ENCODE data around the gene CPVL.
A peak's percentile ranks its signal among the peaks of the same experiment; 100 is the strongest.

The CPVL gene

GRCh38 chr7:29019387-29019786 lies 127.0 kb downstream of the CPVL start:
- 96% methylated on average over 6 of the region's 6 CpGs for WGBS
- Histone ChIP-seq H4K8ac (ENCODE audit: low read length) (no peak overlapping the region), H3K14ac (ENCODE audit: low read length in 2 of 2) (no peak overlapping the region), H4K91ac (ENCODE audit: low read length) (no peak overlapping the region), H3K4me2 (ENCODE audit: low read length, poor library complexity, severe bottlenecking) (no peak overlapping the region), H3K9me3 (ENCODE audit: control insufficient read depth, low read length) (peaks cover 31% of the 10 kb centered on the region), H2BK12ac (ENCODE audit: low read length in 2 of 2) (no peak overlapping the region), H3K4me1 (ENCODE audit: control insufficient read depth, insufficient read depth, low read depth, low read length) (no peaks in the 10 kb centered on the region), H3K27ac (ENCODE audit: low read length, poor library complexity, severe bottlenecking) (no peak overlapping the region), H3K9ac (ENCODE audit: low read length) (no peak overlapping the region), H3K36me3 (ENCODE audit: control insufficient read depth in 1 of 2, insufficient read depth in 2 of 2, low read depth in 1 of 2, low read length in 2 of 2) (no peaks in the 10 kb centered on the region), H2AFZ (ENCODE audit: low read depth, low read length) (no peak overlapping the region), H3K27me3 (ENCODE audit: control insufficient read depth in 1 of 2, insufficient read depth in 1 of 2, low read length in 2 of 2) (peaks cover 0 to 2% of the 10 kb centered on the region in 2 experiments), H3K18ac (ENCODE audit: low read depth in 1 of 2, low read length in 2 of 2) (no peak overlapping the region), H2BK15ac (ENCODE audit: low read depth, poor library complexity, severe bottlenecking) (no peak overlapping the region), H3K79me1 (replicated peaks; ENCODE audit: low read length, poor library complexity, severe bottlenecking) (no peaks in the 10 kb centered on the region), H2BK120ac (ENCODE audit: low read depth, low read length) (no peak overlapping the region), H3K4ac (ENCODE audit: low read depth in 1 of 2, low read length in 2 of 2) (no peak overlapping the region), H2AK5ac (ENCODE audit: low read length, severe bottlenecking) (no peak overlapping the region), H3K4me3 (ENCODE audit: insufficient read depth in 1 of 2, low read depth in 1 of 2, low read length in 2 of 2) (no peak overlapping the region), H2BK5ac (ENCODE audit: low read depth, low read length, poor library complexity, severe bottlenecking) (no peak overlapping the region), H3K23ac (ENCODE audit: low read length in 2 of 2) (no peak overlapping the region)
- DNase-seq = no peak

- H3K9ac ChIP-seq (ENCODE audit: low read length) = peak overlapping the region; percentile 18
- no peak overlapping the region for H4K8ac ChIP-seq (ENCODE audit: low read length)
- no peak overlapping the region for H2BK5ac ChIP-seq (ENCODE audit: low read depth, low read length, poor library complexity, severe bottlenecking)
- H3K4me2 ChIP-seq (ENCODE audit: low read length, poor library complexity, severe bottlenecking) = no peak overlapping the region
- no peak overlapping the region for H2AK5ac ChIP-seq (ENCODE audit: low read length, severe bottlenecking)
- H2BK12ac ChIP-seq (ENCODE audit: low read length in 2 of 2) = no peak overlapping the region
- H3K9me3 ChIP-seq (ENCODE audit: control insufficient read depth, low read length) = peaks cover 15% of the 10 kb centered on the region
- no peak overlapping the region for H3K14ac ChIP-seq (ENCODE audit: low read length in 2 of 2)
- peaks cover 0 to 2% of the 10 kb centered on the region in 2 experiments for H3K27me3 ChIP-seq (ENCODE audit: control insufficient read depth in 1 of 2, insufficient read depth in 1 of 2, low read length in 2 of 2)
- H2AFZ ChIP-seq (ENCODE audit: low read depth, low read length) = no peak overlapping the region
- H2BK120ac ChIP-seq (ENCODE audit: low read depth, low read length) = no peak overlapping the region
- H2BK15ac ChIP-seq (ENCODE audit: low read depth, poor library complexity, severe bottlenecking) = no peak overlapping the region
- H3K4me3 ChIP-seq (ENCODE audit: insufficient read depth in 1 of 2, low read depth in 1 of 2, low read length in 2 of 2) = no peak overlapping the region
- 100% methylated on average over 1 of the region's 2 CpGs for WGBS
- H3K4me1 ChIP-seq (ENCODE audit: control insufficient read depth, insufficient read depth, low read depth, low read length) = no peaks in the 10 kb centered on the region
- DNase-seq = peak; percentile 58
- H3K23ac ChIP-seq (ENCODE audit: low read length in 2 of 2) = no peak overlapping the region
- no peaks in the 10 kb centered on the region for H3K79me1 ChIP-seq (replicated peaks; ENCODE audit: low read length, poor library complexity, severe bottlenecking)
- no peaks in the 10 kb centered on the region for H3K36me3 ChIP-seq (ENCODE audit: control insufficient read depth in 1 of 2, insufficient read depth in 2 of 2, low read depth in 1 of 2, low read length in 2 of 2)
- H3K18ac ChIP-seq (ENCODE audit: low read depth in 1 of 2, low read length in 2 of 2) = no peak overlapping the region
- no peak overlapping the region for H3K4ac ChIP-seq (ENCODE audit: low read depth in 1 of 2, low read length in 2 of 2)
- no peak overlapping the region for H4K91ac ChIP-seq (ENCODE audit: low read length)
- H3K27ac ChIP-seq (ENCODE audit: low read length, poor library complexity, severe bottlenecking) = no peak overlapping the region
These were observed 128.6 kb downstream of the CPVL start for GRCh38 chr7:29017713-29018112.

GRCh38 chr7:29014725-29015124 lies 131.6 kb downstream of the CPVL start:
- DNase-seq = no peak

GRCh38 chr7:29013931-29014330 lies 132.4 kb downstream of the CPVL start:
- H3K79me1 ChIP-seq (replicated peaks; ENCODE audit: low read length, poor library complexity, severe bottlenecking) = no peaks in the 10 kb centered on the region
- no peak overlapping the region for H2BK12ac ChIP-seq (ENCODE audit: low read length in 2 of 2)
- H3K4me3 ChIP-seq (ENCODE audit: insufficient read depth in 1 of 2, low read depth in 1 of 2, low read length in 2 of 2) = no peak overlapping the region
- no peak overlapping the region for H2AK5ac ChIP-seq (ENCODE audit: low read length, severe bottlenecking)
- H3K36me3 ChIP-seq (ENCODE audit: control insufficient read depth in 1 of 2, insufficient read depth in 2 of 2, low read depth in 1 of 2, low read length in 2 of 2) = no peaks in the 10 kb centered on the region
- H3K14ac ChIP-seq (ENCODE audit: low read length in 2 of 2) = no peak overlapping the region
- no peaks in the 10 kb centered on the region for H3K4me1 ChIP-seq (ENCODE audit: control insufficient read depth, insufficient read depth, low read depth, low read length)
- H2BK15ac ChIP-seq (ENCODE audit: low read depth, poor library complexity, severe bottlenecking) = no peak overlapping the region
- no peak overlapping the region for H2AFZ ChIP-seq (ENCODE audit: low read depth, low read length)
- H3K23ac ChIP-seq (ENCODE audit: low read length in 2 of 2) = no peak overlapping the region
- no peak overlapping the region for H3K18ac ChIP-seq (ENCODE audit: low read depth in 1 of 2, low read length in 2 of 2)
- 31% methylated on average over 2 of the region's 3 CpGs for WGBS
- H3K4me2 ChIP-seq (ENCODE audit: low read length, poor library complexity, severe bottlenecking) = no peak overlapping the region
- H4K91ac ChIP-seq (ENCODE audit: low read length) = no peak overlapping the region
- no peak for DNase-seq
- no peak overlapping the region for H2BK120ac ChIP-seq (ENCODE audit: low read depth, low read length)
- no peak overlapping the region for H3K9ac ChIP-seq (ENCODE audit: low read length)
- H2BK5ac ChIP-seq (ENCODE audit: low read depth, low read length, poor library complexity, severe bottlenecking) = no peak overlapping the region
- H3K27ac ChIP-seq (ENCODE audit: low read length, poor library complexity, severe bottlenecking) = no peak overlapping the region
- no peaks in the 10 kb centered on the region for H3K9me3 ChIP-seq (ENCODE audit: control insufficient read depth, low read length)
- no peak overlapping the region for H4K8ac ChIP-seq (ENCODE audit: low read length)
- H3K27me3 ChIP-seq (ENCODE audit: control insufficient read depth in 1 of 2, insufficient read depth in 1 of 2, low read length in 2 of 2) = no peaks in the 10 kb centered on the region
- H3K4ac ChIP-seq (ENCODE audit: low read depth in 1 of 2, low read length in 2 of 2) = no peak overlapping the region

More at GRCh38 chr7:29014725-29015124, 131.6 kb downstream of the CPVL start:
- Histone ChIP-seq H2AFZ (ENCODE audit: low read depth, low read length) (no peak overlapping the region), H2AK5ac (ENCODE audit: low read length, severe bottlenecking) (no peak overlapping the region), H3K4me1 (ENCODE audit: control insufficient read depth, insufficient read depth, low read depth, low read length) (no peaks in the 10 kb centered on the region), H3K23ac (ENCODE audit: low read length in 2 of 2) (no peak overlapping the region), H2BK120ac (ENCODE audit: low read depth, low read length) (no peak overlapping the region), H4K8ac (ENCODE audit: low read length) (no peak overlapping the region), H2BK5ac (ENCODE audit: low read depth, low read length, poor library complexity, severe bottlenecking) (no peak overlapping the region), H3K14ac (ENCODE audit: low read length in 2 of 2) (no peak overlapping the region), H3K4ac (ENCODE audit: low read depth in 1 of 2, low read length in 2 of 2) (no peak overlapping the region), H3K4me3 (ENCODE audit: insufficient read depth in 1 of 2, low read depth in 1 of 2, low read length in 2 of 2) (no peak overlapping the region), H3K79me1 (replicated peaks; ENCODE audit: low read length, poor library complexity, severe bottlenecking) (no peaks in the 10 kb centered on the region), H3K9ac (ENCODE audit: low read length) (no peak overlapping the region), H3K4me2 (ENCODE audit: low read length, poor library complexity, severe bottlenecking) (no peak overlapping the region), H4K91ac (ENCODE audit: low read length) (no peak overlapping the region), H3K36me3 (ENCODE audit: control insufficient read depth in 1 of 2, insufficient read depth in 2 of 2, low read depth in 1 of 2, low read length in 2 of 2) (no peaks in the 10 kb centered on the region), H3K27me3 (ENCODE audit: control insufficient read depth in 1 of 2, insufficient read depth in 1 of 2, low read length in 2 of 2) (no peaks in the 10 kb centered on the region), H3K27ac (ENCODE audit: low read length, poor library complexity, severe bottlenecking) (no peak overlapping the region), H3K9me3 (ENCODE audit: control insufficient read depth, low read length) (no peaks in the 10 kb centered on the region), H3K18ac (ENCODE audit: low read depth in 1 of 2, low read length in 2 of 2) (no peak overlapping the region), H2BK15ac (ENCODE audit: low read depth, poor library complexity, severe bottlenecking) (no peak overlapping the region), H2BK12ac (ENCODE audit: low read length in 2 of 2) (no peak overlapping the region)
- 100% methylated on average over 3 of the region's 3 CpGs for WGBS
